ENCODE data around the gene GNAS.

DNA sequence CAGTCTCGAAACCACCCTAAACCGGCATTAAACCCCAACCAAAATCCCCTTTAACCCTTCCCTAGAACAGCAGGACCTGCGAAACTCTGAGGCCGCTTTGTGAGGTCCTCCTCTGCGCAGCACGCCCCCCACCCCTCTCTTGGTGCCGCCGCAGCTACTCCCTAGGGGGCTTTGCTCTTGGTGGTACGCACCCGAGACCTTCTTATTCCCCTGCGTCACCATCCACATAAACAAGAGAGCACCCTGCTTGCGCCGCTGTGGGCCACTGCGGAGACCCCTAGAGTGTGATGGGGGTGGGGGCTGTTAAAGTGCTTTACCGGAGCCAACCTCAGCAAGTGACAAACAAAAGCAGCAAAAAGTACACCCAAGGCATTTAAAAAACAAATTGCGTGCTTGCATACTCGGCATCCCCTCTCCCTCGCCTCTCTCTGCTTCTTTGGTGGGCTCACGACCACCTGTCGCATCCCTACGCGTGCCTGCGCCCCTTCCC, 502 bp upstream of the GNAS start:
- no peak for TF ChIP-seq POLR2A (IDR thresholded peaks at IDR 0.05; ENCODE audit: low read depth, low read length)
- no peak for TF ChIP-seq SPI1 (IDR thresholded peaks at IDR 0.05; ENCODE audit: low read depth, low read length)
- no peak for TF ChIP-seq POU2F2 (IDR thresholded peaks at IDR 0.05; ENCODE audit: low read depth, low read length)

All from GM12891 (cell line).